H1 (cell line): ENCODE measurements around the gene CCNG1. TPM values are rescaled to one million over a fixed set of nuclear protein-coding genes. Genes with fewer than 3 reads are reported as not detected.

ENCODE experiments used
- CTCF ChIA-PET: fragments of 300-600 bp; sonication (Branson Sonifier 250); formaldehyde crosslinking; loops from one replicate; lab custom pipeline; 2021; ENCODE audit not compliant: partially characterized antibody; lab: Charles Lee
- POLR2A ChIA-PET: fragments of 300-600 bp; sonication (Branson Sonifier 250); formaldehyde crosslinking; loops from one replicate; lab custom pipeline; 2021; ENCODE audit warnings: inconsistent platforms; ENCODE audit not compliant: partially characterized antibody; lab: Charles Lee
- DNase-seq, 2 experiments: peaks; one replicate each; pipeline versions ENCODE4 v3.0.0 to v3.0.0-alpha.2; 2010 to 2022; ENCODE audit warnings: low spot score in 2 of 2, low read depth in 1 of 2, mixed read lengths in 1 of 2
- FAIRE-seq: peaks from 2 replicates; lab custom pipeline; 2011; peaks lifted over from hg19 to GRCh38; lab: Jason Lieb, UNC
- H2AFZ ChIP-seq: 2 replicates; pipeline ENCODE4 v1.8.1; 2012; ENCODE audit warnings: low read length, inconsistent platforms
- H2AK5ac ChIP-seq: 2 replicates; pipeline ENCODE4 v1.6.1; 2013; ENCODE audit warnings: low read depth, low read length
- H2BK120ac ChIP-seq: replicated peaks from 2 replicates; pipeline ENCODE3; 2013; ENCODE audit warnings: low read depth, low read length, inconsistent platforms
- H2BK12ac ChIP-seq: 2 replicates; pipeline ENCODE4 v1.6.1; 2013; ENCODE audit warnings: low read depth, low read length
- H2BK15ac ChIP-seq: 2 replicates; pipeline ENCODE4 v1.6.1; 2013; ENCODE audit warnings: low read length
- H2BK20ac ChIP-seq: 2 replicates; pipeline ENCODE4 v1.6.1; 2013; ENCODE audit warnings: low read length
- H2BK5ac ChIP-seq: 2 replicates; pipeline ENCODE4 v1.6.1; 2013; ENCODE audit warnings: low read depth, low read length
- H3K14ac ChIP-seq: 2 replicates; pipeline ENCODE4 v1.6.1; 2013; ENCODE audit warnings: inconsistent platforms; ENCODE audit not compliant: insufficient read length
- H3K18ac ChIP-seq: 2 replicates; pipeline ENCODE4 v1.6.1; 2013; ENCODE audit warnings: low read length; ENCODE audit errors: extremely low read depth
- H3K23ac ChIP-seq: 2 replicates; pipeline ENCODE4 v1.6.1; 2013; ENCODE audit warnings: inconsistent platforms; ENCODE audit not compliant: insufficient read length
- H3K23me2 ChIP-seq: 2 replicates; pipeline ENCODE4 v1.6.1; 2013; ENCODE audit warnings: low read depth, low read length
- H3K27ac ChIP-seq: 2 replicates; pipeline ENCODE4 v1.6.1; 2011; ENCODE audit warnings: low read depth, low read length, inconsistent platforms
- H3K27me3 ChIP-seq, 4 experiments: replicated peaks in 1 of 4; 1 replicate in 1 of 4; 2 replicates in 3 of 4; pipeline versions ENCODE4 v1.6.1 to v1.8.1; 2011 to 2013; ENCODE audit warnings: low read length in 3 of 4, mild to moderate bottlenecking in 3 of 4, inconsistent platforms in 2 of 4, mixed read lengths in 2 of 4, moderate library complexity in 1 of 4; ENCODE audit not compliant: control insufficient read depth in 3 of 4, insufficient read depth in 3 of 4; ENCODE audit errors: extremely low read depth in 1 of 4
- H3K36me3 ChIP-seq, 4 experiments: 2 replicates each; pipeline versions ENCODE4 v1.6.1 to v1.8.1; 2011 to 2013; ENCODE audit warnings: mild to moderate bottlenecking in 4 of 4, low read length in 3 of 4, moderate library complexity in 2 of 4, control low read depth in 1 of 4, inconsistent platforms in 1 of 4; ENCODE audit not compliant: insufficient read depth in 4 of 4, control insufficient read depth in 2 of 4
- H3K4ac ChIP-seq: replicated peaks from 2 replicates; pipeline ENCODE3; 2013; ENCODE audit warnings: low read length, low read depth, mixed read lengths, inconsistent platforms; ENCODE audit not compliant: insufficient read length
- H3K4me1 ChIP-seq, 4 experiments: replicated peaks in 1 of 4; 1 replicate in 1 of 4; 2 replicates in 3 of 4; pipeline versions ENCODE4 v1.6.1 to v1.8.1; 2011 to 2013; ENCODE audit warnings: low read length in 3 of 4, inconsistent platforms in 2 of 4, mixed read lengths in 1 of 4; ENCODE audit not compliant: insufficient read depth in 4 of 4, control insufficient read depth in 3 of 4
- H3K4me2 ChIP-seq, 2 experiments: 2 replicates each; pipeline versions ENCODE4 v1.6.1 to v1.8.1; 2011 to 2013; ENCODE audit warnings: low read depth in 2 of 2, low read length in 2 of 2, control low read depth in 1 of 2, inconsistent platforms in 1 of 2, mild to moderate bottlenecking in 1 of 2; ENCODE audit not compliant: insufficient read depth in 1 of 2
- H3K4me3 ChIP-seq, 4 experiments: fragments of 200-600, 300-600 bp in 1 of 4; sonication (generic), shearing (Covaris generic), sonication (Bioruptor Twin) in 1 of 4; 2 replicates each; pipeline versions ENCODE4 v1.5.1 to v1.8.1; 2011 to 2016; ENCODE audit warnings: low read length in 4 of 4, low read depth in 3 of 4, control low read depth in 2 of 4, inconsistent platforms in 2 of 4, mild to moderate bottlenecking in 2 of 4, mixed read lengths in 1 of 4, moderate library complexity in 1 of 4; ENCODE audit not compliant: insufficient read depth in 2 of 4; ENCODE audit errors: extremely low read depth in 1 of 4
- H3K56ac ChIP-seq: replicated peaks from 2 replicates; pipeline ENCODE3; 2013; ENCODE audit warnings: low read depth, mild to moderate bottlenecking, mixed read lengths, low read length, inconsistent platforms; ENCODE audit not compliant: insufficient read length
- H3K79me1 ChIP-seq: 2 replicates; pipeline ENCODE4 v1.6.1; 2013; ENCODE audit warnings: low read depth, low read length, control low read depth
- H3K79me2 ChIP-seq, 2 experiments: 2 replicates each; pipeline versions ENCODE4 v1.6.1 to v1.8.1; 2012 to 2013; ENCODE audit warnings: low read length in 2 of 2, mild to moderate bottlenecking in 2 of 2, inconsistent platforms in 1 of 2; ENCODE audit not compliant: insufficient read depth in 2 of 2, control insufficient read depth in 1 of 2
- H3K9ac ChIP-seq, 4 experiments: replicated peaks in 1 of 4; 1 replicate in 1 of 4; 2 replicates in 3 of 4; pipeline versions ENCODE4 v1.6.1 to v1.8.1; 2011 to 2013; ENCODE audit warnings: low read depth in 3 of 4, low read length in 3 of 4, control low read depth in 2 of 4, mild to moderate bottlenecking in 2 of 4, moderate library complexity in 2 of 4, inconsistent platforms in 1 of 4; ENCODE audit errors: extremely low read depth in 1 of 4
- H3K9me3 ChIP-seq, 2 experiments: 2 replicates each; pipeline versions ENCODE4 v1.6.1 to v1.8.1; 2012 to 2013; ENCODE audit warnings: mild to moderate bottlenecking in 2 of 2, moderate library complexity in 2 of 2, control low read depth in 1 of 2, inconsistent platforms in 1 of 2, low read depth in 1 of 2, low read length in 1 of 2, mixed read lengths in 1 of 2; ENCODE audit not compliant: insufficient read depth in 2 of 2
- H4K20me1 ChIP-seq, 2 experiments: replicated peaks in 1 of 2; 2 replicates each; pipeline versions ENCODE3 to v1.8.1; 2011 to 2013; ENCODE audit warnings: inconsistent platforms in 2 of 2, low read length in 2 of 2, mild to moderate bottlenecking in 1 of 2; ENCODE audit not compliant: insufficient read depth in 2 of 2, control insufficient read depth in 1 of 2
- H4K5ac ChIP-seq: 2 replicates; pipeline ENCODE4 v1.6.1; 2013; ENCODE audit warnings: low read length, low read depth, mixed read lengths, inconsistent platforms; ENCODE audit not compliant: insufficient read length
- H4K8ac ChIP-seq: 2 replicates; pipeline ENCODE4 v1.8.0; 2013; ENCODE audit warnings: mild to moderate bottlenecking, moderate library complexity, low read length, inconsistent platforms; ENCODE audit not compliant: insufficient read depth; ENCODE audit errors: extremely low read depth
- H4K91ac ChIP-seq: replicated peaks from 2 replicates; pipeline ENCODE3; 2013; ENCODE audit warnings: low read length, mixed read lengths, inconsistent platforms; ENCODE audit not compliant: insufficient read length
- BCL11A ChIP-seq, 2 experiments: IDR thresholded peaks; one replicate each; pipeline ENCODE4 v1.6.1; 2011; ENCODE audit warnings: low read depth in 2 of 2, low read length in 2 of 2, mild to moderate bottlenecking in 2 of 2
- FOSL1 ChIP-seq: IDR thresholded peaks from 2 replicates; pipeline ENCODE4 v1.6.1; 2011; ENCODE audit warnings: mild to moderate bottlenecking, low read depth, low read length, moderate library complexity; ENCODE audit not compliant: insufficient read depth
- TAF1 ChIP-seq: IDR thresholded peaks from 2 replicates; pipeline ENCODE4 v1.6.1; 2011; ENCODE audit warnings: mild to moderate bottlenecking, low read depth, low read length
- WGBS, 2 experiments: shearing (Covaris generic) in 1 of 2; methylation state at CpG; one replicate each; pipeline versions ENCODE4 v1.1.6 to v1.1.7; 2013 to 2015; ENCODE audit warnings: low lambda C conversion rate in 2 of 2, mixed read lengths in 2 of 2, inconsistent platforms in 1 of 2, low coverage in 1 of 2, missing lambda C conversion rate in 1 of 2; ENCODE audit not compliant: insufficient replicate concordance in 2 of 2, insufficient coverage in 1 of 2, insufficient read length in 1 of 2; ENCODE audit errors: extremely low coverage in 1 of 2, missing lambda C conversion rate in 1 of 2; 5-methylcytosine and 5-hydroxymethylcytosine counted together
- polyA plus RNA-seq, 7 experiments: library from polyadenylated mRNA; depleted of rRNA in 3 of 7; stranded (reverse) in 5 of 7; unstranded in 2 of 7; fragments of >200 nt in 5 of 7; fragments of 200-250 nt in 2 of 7; gene quantifications; 1 replicate in 5 of 7; 2 replicates in 1 of 7; 4 replicates in 1 of 7; pipeline versions ENCODE4 v1.2.1 to v1.2.3, GENCODE V29; 2011 to 2013; ENCODE audit warnings: missing spikeins in 2 of 7, mixed read lengths in 2 of 7
- total RNA-seq: library from RNA; stranded (reverse); fragmentation: NEBNext Ultra II Directional; extraction: Animal tissue kit (Norgen Biotek cat#: 25700); gene quantifications from 2 replicates; pipeline ENCODE4 v1.2.1, GENCODE V29; 2021

The CCNG1 gene
- total and polyA plus RNA-seq, 2 of the 8 experiments (the other 6 are each of a cell fraction or from before 2014, with no cell fraction given): 165 to 369 TPM

DNA sequence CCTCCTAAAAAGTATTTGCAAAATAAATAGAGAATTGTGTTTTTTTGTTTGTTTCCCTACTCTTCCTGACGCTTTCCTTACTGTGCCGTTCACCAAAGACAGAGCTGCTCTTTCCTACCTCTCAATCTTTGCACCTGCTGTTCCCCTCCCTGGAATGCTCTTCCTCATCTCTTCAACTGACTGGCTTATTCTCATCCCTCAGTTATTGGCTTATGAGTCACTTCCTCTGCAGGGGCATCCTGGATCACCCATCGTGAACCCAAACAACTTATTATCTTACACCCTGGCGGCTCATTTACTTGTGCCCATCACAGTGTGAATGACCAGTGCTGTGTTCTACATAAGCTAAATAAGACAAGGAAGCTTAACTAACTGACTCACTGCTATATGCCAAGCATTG is 36.1 kb upstream of the CCNG1 start:
- Histone ChIP-seq H3K27ac (no peak overlapping the region), H4K8ac (no peak overlapping the region), H3K23ac (no peak overlapping the region), H3K14ac (no peak overlapping the region), H2AFZ (no peak overlapping the region), H3K9me3 (no peaks in the 10 kb centered on the region), H3K79me1 (no peaks in the 10 kb centered on the region), H2BK5ac (no peak overlapping the region), H3K4me1 (no peaks in the 10 kb centered on the region), H3K4me2 (no peak overlapping the region), H2BK20ac (no peak overlapping the region), H2BK15ac (no peak overlapping the region), H3K23me2 (no peaks in the 10 kb centered on the region), H4K20me1 (no peaks in the 10 kb centered on the region), H3K4me3 (no peak overlapping the region), H2BK12ac (no peak overlapping the region), H4K5ac (no peak overlapping the region), H3K79me2 (no peaks in the 10 kb centered on the region), H2AK5ac (no peak overlapping the region), H3K27me3 (no peaks in the 10 kb centered on the region), H3K18ac (no peak overlapping the region), H2BK120ac (no peak overlapping the region), H3K9ac (no peak overlapping the region), H3K36me3 (no peaks in the 10 kb centered on the region), H3K4ac (no peak overlapping the region), H4K91ac (no peak overlapping the region), H3K56ac (no peak overlapping the region)
- DNase-seq (no peak), FAIRE-seq (no peak)
- ChIA-PET CTCF (interaction anchor here (1.2 to 1.4 kb wide), 4 partner anchors 13 to 346 kb away, joined by 3 to 4 read pairs (median 4); no protein-coding TSS in a partner anchor), POLR2A (interaction anchor here (1.1 kb wide), 1 partner anchor 77 kb away, joined by 3 read pairs; no protein-coding TSS in a partner anchor)
- TF ChIP-seq BCL11A (IDR thresholded peaks at IDR 0.05; ENCODE audit: low read depth in 2 of 2, low read length in 2 of 2): no peak
- no peak for TF ChIP-seq FOSL1
- no peak for TF ChIP-seq TAF1
- 83% methylated on average over 4 of the region's 4 CpGs; no CpG with 5 or more reads in 1 of the 2 experiments for WGBS, 2 experiments
